HepG2 (cell line): ENCODE measurements around the gene CDK13. TPM values are rescaled to one million over a fixed set of nuclear protein-coding genes. Genes with fewer than 3 reads are reported as not detected.

ENCODE experiments used
- ARID2 ChIP-seq: sonication (generic); formaldehyde crosslinking; IDR thresholded peaks from 2 replicates; pipeline ENCODE4 v1.8.1; 2022; ENCODE audit warnings: mild to moderate bottlenecking, missing genetic modification reagents, borderline replicate concordance
- FOSL1 ChIP-seq: sonication (generic); formaldehyde crosslinking; IDR thresholded peaks from 2 replicates; pipeline ENCODE4 v1.9.0; 2021; ENCODE audit warnings: missing genetic modification reagents, borderline replicate concordance
- PHF21A ChIP-seq: sonication (generic); formaldehyde crosslinking; IDR thresholded peaks from 2 replicates; pipeline ENCODE4 v1.5.0; 2020; ENCODE audit warnings: mild to moderate bottlenecking, missing genetic modification reagents
- SKIL ChIP-seq: sonication (generic); formaldehyde crosslinking; IDR thresholded peaks from 2 replicates; pipeline ENCODE4 v1.8.0; 2022; ENCODE audit warnings: missing genetic modification reagents, mild to moderate bottlenecking, moderate library complexity, borderline replicate concordance
- SMC3 ChIP-seq: IDR thresholded peaks from 2 replicates; pipeline ENCODE4 v1.6.1; 2011; ENCODE audit warnings: low read length, improper control_type of control experiment
- SP2 ChIP-seq: sonication (generic); formaldehyde crosslinking; IDR thresholded peaks from 2 replicates; pipeline ENCODE4 v1.5.1; 2020; ENCODE audit warnings: mild to moderate bottlenecking, missing genetic modification reagents
- SRF ChIP-seq: IDR thresholded peaks from 2 replicates; pipeline ENCODE4 v1.6.1; 2011; ENCODE audit warnings: mild to moderate bottlenecking, low read depth, low read length, moderate library complexity
- TRAFD1 ChIP-seq: sonication (generic); formaldehyde crosslinking; IDR thresholded peaks from 2 replicates; pipeline ENCODE4 v1.5.1; 2020; ENCODE audit warnings: missing genetic modification reagents, mild to moderate bottlenecking, borderline replicate concordance
- YEATS4 ChIP-seq: sonication (generic); formaldehyde crosslinking; IDR thresholded peaks from 2 replicates; pipeline ENCODE4 v1.4.0; 2020; ENCODE audit warnings: missing genetic modification reagents, borderline replicate concordance
- ZBTB33 ChIP-seq: sonication (generic); formaldehyde crosslinking; IDR thresholded peaks from 2 replicates; pipeline ENCODE4 v1.4.0; 2020; ENCODE audit warnings: missing genetic modification reagents
- ZNF367 ChIP-seq: sonication (generic); formaldehyde crosslinking; IDR thresholded peaks from 2 replicates; pipeline ENCODE4 v1.4.0; 2020; ENCODE audit warnings: missing genetic modification reagents, borderline replicate concordance
- ZNF431 ChIP-seq: sonication (generic); formaldehyde crosslinking; IDR thresholded peaks from 2 replicates; pipeline ENCODE4 v1.9.0; 2022; ENCODE audit warnings: missing genetic modification reagents, low read depth, mild to moderate bottlenecking, borderline replicate concordance
- ZNF652 ChIP-seq: IDR thresholded peaks from 2 replicates; pipeline ENCODE4 v1.6.1; 2016; ENCODE audit warnings: low read depth, borderline replicate concordance
- ZNF703 ChIP-seq: sonication (generic); formaldehyde crosslinking; IDR thresholded peaks from 2 replicates; pipeline ENCODE4 v1.5.1; 2020; ENCODE audit warnings: missing genetic modification reagents, mild to moderate bottlenecking, moderate library complexity, borderline replicate concordance
- ZNF704 ChIP-seq: sonication (generic); formaldehyde crosslinking; IDR thresholded peaks from 2 replicates; pipeline ENCODE4 v1.8.1; 2023; ENCODE audit warnings: mild to moderate bottlenecking, inconsistent platforms, moderate library complexity, missing genetic modification reagents, borderline replicate concordance
- ZNF710 ChIP-seq: sonication (generic); formaldehyde crosslinking; IDR thresholded peaks from 2 replicates; pipeline ENCODE4 v1.5.0; 2020; ENCODE audit warnings: mild to moderate bottlenecking, missing genetic modification reagents, borderline replicate concordance
- polyA plus RNA-seq, 8 experiments: library from polyadenylated mRNA; depleted of rRNA in 3 of 8; stranded (reverse) in 7 of 8; unstranded in 1 of 8; fragments of >200 nt; fragmentation: Illumina TruSeq in 4 of 8; extraction: Trizol in 4 of 8; gene quantifications; 2 replicates each; pipeline versions ENCODE4 v1.2.1 to v1.2.3, GENCODE V29; 2011 to 2016; ENCODE audit warnings: low read depth in 4 of 8, missing spikeins in 1 of 8, mixed read lengths in 1 of 8; ENCODE audit not compliant: insufficient read depth in 1 of 8
- total RNA-seq, 5 experiments: library from RNA; depleted of rRNA; stranded (reverse); fragments of >200 nt; fragmentation: Illumina TruSeq; extraction: Trizol; gene quantifications; 2 replicates each; pipeline ENCODE4 v1.2.3, GENCODE V29; 2016; ENCODE audit warnings: low read depth in 1 of 5

CDK13 gene
- total and polyA plus RNA-seq, 2 of the 13 experiments (the other 11 are each of a cell fraction or from before 2014, with no cell fraction given): 21.0 to 40.9 TPM

- no peak for TF ChIP-seq SKIL (CRISPR knock-in tag)
- no peak for TF ChIP-seq SMC3
- no peak for TF ChIP-seq SP2 (CRISPR knock-in tag)
- TF ChIP-seq YEATS4: 0 out of 2 replicates have a peak, but pooled peaks have one; percentile 23
- no peak for TF ChIP-seq TRAFD1 (CRISPR knock-in tag)
- TF ChIP-seq ZNF652 (CRISPR knock-in tag): no peak
- no peak for TF ChIP-seq FOSL1 (CRISPR knock-in tag)
- TF ChIP-seq ZNF710 (CRISPR knock-in tag): no peak
- no peak for TF ChIP-seq PHF21A
- no peak for TF ChIP-seq SRF
- TF ChIP-seq ZNF703 (CRISPR knock-in tag): no peak
- no peak for TF ChIP-seq ZBTB33 (CRISPR knock-in tag)
- TF ChIP-seq ARID2 (CRISPR knock-in tag): 0 out of 2 replicates have a peak, but pooled peaks have one; percentile 17
- TF ChIP-seq ZNF704 (CRISPR knock-in tag): no peak
- TF ChIP-seq ZNF431 (CRISPR knock-in tag): no peak
- 0 out of 2 replicates have a peak, but pooled peaks have one; percentile 55 for TF ChIP-seq ZNF367 (CRISPR knock-in tag)
Observed at GRCh38 chr7:39949971-39950472, at the start of gene CDK13 (continued).
